ENCODE results near the gene KCNJ13.
A peak's percentile ranks its signal among the peaks of the same experiment; 100 is the strongest.

KCNJ13 gene

DNA sequence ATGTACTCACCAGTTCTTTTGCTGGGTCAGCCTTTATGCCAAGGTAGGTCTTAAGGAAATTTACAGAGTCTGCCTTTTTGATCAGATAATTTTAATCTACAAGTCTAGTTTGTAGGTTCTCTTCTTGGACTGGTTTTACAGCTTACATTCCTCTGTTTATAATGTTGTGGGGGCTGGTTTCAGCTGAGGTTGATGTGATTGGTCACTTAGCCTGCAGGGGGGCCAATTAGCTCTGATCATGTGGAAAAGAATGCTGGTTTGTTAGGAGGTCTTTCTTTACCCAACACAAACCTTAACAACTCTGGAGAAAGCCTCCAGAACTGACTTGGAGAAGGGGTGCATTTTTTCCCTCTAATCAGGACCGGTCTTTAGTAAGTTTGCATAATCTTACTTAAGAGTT, at the start of gene KCNJ13:
KCNJ13 (minus strand) TSS at position 131 of the 400 bp plus-strand sequence. CDS start 5,203 bp downstream, outside the sequence.
- no peak for DNase-seq

GRCh38 chr2:232817756-232818155, 41.4 kb upstream of the KCNJ13 start:
- DNase-seq: no peak

- DNase-seq: no peak
Measured at GRCh38 chr2:232816657-232817056, 40.3 kb upstream of the KCNJ13 start.

DNA sequence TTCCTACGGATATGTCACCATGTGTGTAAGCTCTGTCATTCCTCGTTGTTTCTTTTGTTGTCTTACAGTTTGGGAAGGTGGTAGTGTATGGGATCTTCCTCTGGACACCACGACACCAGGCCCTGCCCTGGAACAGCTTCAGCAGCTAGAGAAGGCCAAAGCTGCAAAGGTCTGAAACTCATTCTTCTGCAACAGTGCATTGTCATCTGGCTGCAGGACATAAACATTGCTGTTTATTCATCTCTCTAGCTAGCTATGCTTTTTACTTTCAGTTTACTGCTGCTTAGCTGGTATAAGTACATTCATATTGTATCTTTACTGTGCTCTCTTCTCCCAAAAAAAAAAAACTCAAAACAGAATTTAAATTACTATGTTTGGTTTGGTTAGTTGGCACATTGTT, 39.2 kb upstream of the KCNJ13 start:
- no peak for DNase-seq

DNA sequence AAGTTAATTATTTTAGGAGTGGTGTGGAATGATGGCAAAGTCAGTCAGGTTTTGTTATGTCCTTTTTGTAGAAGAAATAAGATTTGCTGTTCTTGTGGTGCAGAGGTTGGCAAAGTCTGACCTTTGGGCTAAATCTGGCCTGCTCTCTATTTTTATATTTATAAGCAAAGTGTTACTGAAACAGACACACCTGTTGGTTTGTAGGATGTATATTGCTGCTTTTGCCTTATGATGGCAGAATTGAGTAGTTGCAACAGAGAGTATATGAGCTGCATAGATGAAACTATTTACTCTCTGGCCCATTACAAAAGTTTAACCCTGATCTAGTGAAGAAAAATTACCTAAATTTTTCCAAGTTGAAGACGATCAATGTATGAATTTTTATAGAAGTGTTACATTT, 34.1 kb upstream of the KCNJ13 start:
- no peak for DNase-seq

GRCh38 chr2:232809349-232810124, 33.2 kb upstream of the KCNJ13 start:
- no peak for DNase-seq

DNA sequence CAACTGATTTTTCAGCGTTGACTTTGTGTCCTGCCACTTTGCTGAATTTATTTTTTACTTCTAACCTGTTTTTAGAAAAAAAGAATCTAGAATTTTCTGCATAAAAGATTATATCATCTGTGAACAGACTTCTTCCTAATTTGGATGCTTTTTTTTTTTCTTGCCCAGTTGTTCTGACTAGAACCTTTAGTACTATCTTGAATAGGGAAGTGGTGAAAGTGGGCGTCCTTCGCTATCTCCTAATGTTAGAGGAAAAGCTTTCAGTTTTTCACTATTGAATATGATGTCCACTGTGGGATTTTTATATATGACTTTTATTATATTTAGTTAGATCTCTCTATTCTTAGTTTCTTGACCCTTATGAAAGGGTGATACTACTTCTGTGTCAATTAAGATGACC, 25.7 kb upstream of the KCNJ13 start:
- no peak for DNase-seq

GRCh38 chr2:232800166-232800565, 23.8 kb upstream of the KCNJ13 start:
- DNase-seq: no peak

- DNase-seq: no peak
Measured at GRCh38 chr2:232798187-232798586, 21.8 kb upstream of the KCNJ13 start.

- DNase-seq: no peak
Measured at GRCh38 chr2:232795920-232796319, 19.6 kb upstream of the KCNJ13 start.

DNA sequence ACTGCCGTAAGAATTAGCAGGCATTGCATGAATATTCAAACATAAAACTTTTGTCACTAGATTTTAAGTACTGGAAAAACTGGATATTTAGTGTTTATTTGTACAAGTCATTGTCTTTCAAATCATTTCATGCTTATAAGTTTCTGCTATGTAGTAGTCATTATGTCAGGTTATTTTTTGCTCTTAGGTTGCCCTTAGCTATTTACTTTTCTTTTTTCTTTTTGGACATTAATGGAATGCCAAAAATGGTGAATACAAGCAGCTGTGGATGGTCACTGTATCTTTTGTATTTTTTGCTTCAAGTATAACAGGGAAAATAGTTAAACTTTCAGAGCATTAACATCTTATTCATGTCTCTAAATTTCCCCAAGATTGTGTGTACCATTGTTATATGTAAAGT, 18.6 kb upstream of the KCNJ13 start:
- no peak for DNase-seq

- no peak for DNase-seq
Measured at GRCh38 chr2:232793271-232793670, 16.9 kb upstream of the KCNJ13 start.

DNA sequence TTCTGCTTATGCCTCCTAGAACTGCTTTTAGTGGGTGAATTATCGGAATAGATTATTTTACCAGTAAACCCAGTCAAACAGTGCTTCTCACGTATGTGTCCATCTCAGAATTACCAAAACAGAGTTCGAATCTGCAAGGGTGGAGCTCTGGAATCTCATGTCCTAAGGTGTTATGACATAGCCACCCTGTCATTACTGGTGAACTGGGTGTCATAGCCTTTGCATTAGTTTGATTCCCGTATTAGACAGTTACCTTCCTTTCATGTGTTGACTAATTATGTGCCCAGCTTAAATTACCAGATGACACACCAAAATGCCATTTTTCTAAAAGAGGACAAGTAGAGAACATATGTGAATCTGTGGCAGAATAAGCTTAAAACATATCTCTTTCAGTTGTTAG, 15.2 kb upstream of the KCNJ13 start:
- no peak for DNase-seq

DNA sequence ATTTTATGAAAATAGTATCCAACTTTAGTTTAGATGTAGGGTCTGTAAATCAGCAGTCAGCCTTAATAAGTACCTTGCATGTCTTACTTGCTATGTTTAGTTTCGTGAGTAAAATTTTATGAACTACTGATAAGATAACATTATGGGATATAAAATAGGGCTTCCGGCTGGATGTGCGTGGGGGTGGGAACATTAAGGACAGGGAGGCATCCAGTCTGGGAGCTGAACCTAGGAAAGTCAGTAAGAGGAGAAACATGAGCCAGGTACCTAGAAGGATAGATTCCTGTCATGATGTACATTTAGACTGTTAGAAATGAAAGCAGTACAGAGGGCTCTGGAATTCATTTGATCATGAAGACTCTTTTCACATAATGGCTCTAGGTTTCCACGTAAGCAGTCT, 12.7 kb upstream of the KCNJ13 start:
- DNase-seq: no peak

DNA sequence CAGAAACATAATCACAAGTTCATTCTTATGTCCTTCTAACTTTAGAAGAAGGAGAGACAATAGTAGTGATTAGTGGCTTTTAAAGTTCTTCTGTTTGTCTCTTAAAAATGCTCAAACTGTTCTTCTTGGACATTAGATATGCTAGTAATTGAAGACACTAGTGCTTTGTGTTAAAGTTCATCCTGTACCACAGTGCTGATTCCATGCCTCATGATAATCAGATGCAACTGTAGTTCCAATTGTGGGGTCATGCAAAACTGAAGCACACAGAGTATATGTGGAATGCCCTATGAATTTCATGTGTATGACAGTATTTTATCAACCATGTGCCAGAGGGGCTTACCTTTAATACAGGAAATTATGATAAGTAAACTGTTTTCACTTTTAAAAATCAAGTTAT, 11.4 kb upstream of the KCNJ13 start:
- DNase-seq: no peak

DNA sequence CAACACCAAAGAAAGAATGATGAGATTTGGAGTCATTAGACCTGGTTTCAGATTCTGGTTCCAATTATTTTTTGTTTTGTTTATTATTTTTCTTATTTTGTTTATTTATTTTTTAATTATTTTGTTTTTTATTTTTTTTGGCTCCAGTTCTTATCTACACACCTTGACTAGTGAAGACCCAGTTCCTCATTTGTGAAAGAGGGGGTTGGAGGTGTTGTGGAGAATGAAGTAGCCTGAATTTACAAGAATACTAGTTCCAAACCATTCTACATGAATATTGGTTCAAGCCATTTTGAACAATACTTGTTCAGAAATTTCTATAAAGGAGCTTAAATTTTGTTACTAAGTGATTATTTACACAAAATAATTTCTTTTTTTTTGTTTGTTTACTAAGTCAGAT, 6.9 kb upstream of the KCNJ13 start:
- no peak for DNase-seq

- peak; percentile 23 for DNase-seq
Measured at GRCh38 chr2:232781765-232782164, 5.4 kb upstream of the KCNJ13 start.

DNA sequence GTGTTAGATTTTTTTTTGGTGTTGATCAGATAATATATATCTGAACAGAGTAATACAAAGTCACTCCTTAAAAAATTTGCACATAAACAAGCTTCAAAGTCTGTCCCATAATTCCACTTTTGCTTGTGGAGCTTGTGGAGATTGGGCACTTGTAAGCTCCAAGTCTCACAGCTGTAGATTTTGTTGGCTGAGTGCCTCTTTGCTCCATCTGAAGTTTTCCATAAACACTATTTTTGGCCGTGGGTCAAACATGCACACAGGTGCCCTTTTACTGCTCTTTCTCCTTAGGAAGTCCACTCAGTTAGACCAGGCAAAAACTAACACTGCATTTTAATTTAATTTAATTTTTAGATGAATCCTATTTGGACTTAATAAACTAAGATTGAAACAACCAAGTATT, 3.6 kb upstream of the KCNJ13 start:
- no peak for DNase-seq

DNA sequence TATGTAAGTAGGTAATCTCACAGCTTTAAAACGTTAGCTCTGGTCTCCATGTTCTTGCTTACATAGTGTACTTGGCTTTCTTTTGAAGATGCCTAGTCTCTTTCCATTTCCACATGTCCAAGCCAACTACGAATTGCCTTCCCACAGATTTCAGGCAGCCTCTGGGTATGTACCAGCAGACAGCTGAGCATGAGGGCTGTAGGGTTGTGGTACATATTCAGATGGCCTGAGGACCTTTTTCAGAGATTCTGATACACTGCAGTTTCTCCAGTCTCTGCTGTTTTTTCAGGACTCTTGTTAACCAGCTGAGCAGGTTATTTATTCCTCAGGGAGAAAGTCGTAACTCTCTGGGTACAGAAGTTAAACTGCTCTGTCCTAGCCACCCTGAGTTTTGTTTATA, 3.1 kb upstream of the KCNJ13 start:
- DNase-seq: no peak

- DNase-seq: no peak
Measured at GRCh38 chr2:232777276-232777675, 911 bp upstream of the KCNJ13 start.

GRCh38 chr2:232773815-232774214, 2.5 kb downstream of the KCNJ13 start:
- no peak for DNase-seq

DNA sequence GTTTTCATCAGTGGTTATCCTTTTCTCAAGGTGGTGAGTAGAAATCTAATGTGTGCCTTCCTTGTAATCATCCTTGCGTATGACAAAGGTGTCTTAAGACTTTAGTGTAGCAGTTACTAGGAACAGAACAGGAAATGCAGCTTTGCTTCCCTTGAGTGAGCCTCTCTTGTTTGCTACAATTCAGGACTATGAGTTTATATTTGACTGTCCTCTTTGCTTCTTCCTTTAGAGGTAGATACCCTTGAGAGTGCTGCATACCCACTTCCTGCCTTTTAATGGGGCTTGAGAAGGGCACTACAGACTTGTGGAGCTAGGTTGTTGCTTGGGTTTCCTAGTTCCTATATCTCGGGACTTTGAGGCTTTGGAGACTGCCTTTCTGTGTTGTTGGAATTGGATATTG, 3.8 kb downstream of the KCNJ13 start:
- no peak for DNase-seq

GRCh38 chr2:232771870-232772269, 4.5 kb downstream of the KCNJ13 start:
- no peak for DNase-seq

DNA sequence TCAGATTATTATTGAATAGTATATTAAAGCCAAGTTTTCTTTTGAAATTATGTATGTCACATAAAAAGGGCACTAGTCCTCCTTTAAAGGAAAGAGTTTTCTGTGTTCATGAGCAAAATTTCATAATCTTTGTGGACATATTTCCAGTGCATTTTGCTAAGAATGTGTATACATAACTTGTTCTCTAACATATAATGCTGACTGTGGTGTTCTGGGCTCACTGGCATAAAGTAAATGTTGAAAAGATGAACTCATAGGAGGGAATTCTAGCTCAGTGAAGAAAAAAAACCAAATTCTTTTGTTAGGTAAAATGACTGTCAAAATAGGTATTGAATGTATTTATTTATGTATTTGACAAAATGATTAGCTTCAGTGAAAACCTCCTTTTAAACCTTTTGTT, 6.2 kb downstream of the KCNJ13 start:
- no peak for DNase-seq

GRCh38 chr2:232767866-232768265, 8.5 kb downstream of the KCNJ13 start:
- no peak for DNase-seq

Data from stimulated activated CD4-positive, alpha-beta T cell treated with anti-CD3 and anti-CD28 coated beads, Interleukin-1b, Interleukin-23, amount 100 ng/mL, for 48 hours (primary cell).